SK-N-SH treated with all-trans-retinoic acid at 6 μM for 48 hours (cell line): ENCODE data around the gene BRD9.
"Not testable (repeated sequence)": the region's sequence is repeated elsewhere in the genome, so short reads cannot be mapped to it uniquely, and the experiment has no call there.

Experiments
- ARNTL ChIP-seq: fragments of 450-650 bp; formaldehyde crosslinking; IDR thresholded peaks from 2 replicates; pipeline ENCODE4 v1.5.0; 2020; ENCODE audit warnings: low read depth, mild to moderate bottlenecking, moderate library complexity, borderline replicate concordance
- CREB5 ChIP-seq: fragments of 250-450 bp; sonication (Bioruptor Pico); IDR thresholded peaks from 2 replicates; pipeline ENCODE4 v1.5.1; 2020; ENCODE audit warnings: low read depth, mild to moderate bottlenecking, moderate library complexity
- CSRNP3 ChIP-seq: fragments of 250-450 bp; sonication (Bioruptor Pico); IDR thresholded peaks from 2 replicates; pipeline ENCODE4 v1.5.1; 2021; ENCODE audit warnings: mild to moderate bottlenecking, moderate library complexity
- RARB ChIP-seq: fragments of 250-450 bp; sonication (Bioruptor Pico); IDR thresholded peaks from 2 replicates; pipeline ENCODE4 v1.8.0; 2021; ENCODE audit warnings: mild to moderate bottlenecking, moderate library complexity
- TCF4 ChIP-seq: fragments of 250-450 bp; sonication (Bioruptor Pico); IDR thresholded peaks from 2 replicates; pipeline ENCODE4 v1.8.0; 2021; ENCODE audit warnings: mild to moderate bottlenecking, moderate library complexity, borderline replicate concordance
- TSHZ2 ChIP-seq: fragments of 250-450 bp; sonication (Bioruptor Pico); IDR thresholded peaks from 2 replicates; pipeline ENCODE4 v1.5.0; 2020; ENCODE audit warnings: mild to moderate bottlenecking, moderate library complexity
- ZFP3 ChIP-seq: fragments of 250-450 bp; sonication (Bioruptor Pico); IDR thresholded peaks from 2 replicates; pipeline ENCODE4 v1.5.0; 2020; ENCODE audit warnings: mild to moderate bottlenecking, moderate library complexity
- ZFP30 ChIP-seq: fragments of 450-650 bp; formaldehyde crosslinking; IDR thresholded peaks from 2 replicates; pipeline ENCODE4 v1.5.0; 2022; ENCODE audit warnings: mild to moderate bottlenecking, moderate library complexity

- not testable (repeated sequence) for TF ChIP-seq ZFP3; RARB (CRISPR knock-in tag); CREB5 (CRISPR knock-in tag); CSRNP3; ZFP30 (CRISPR knock-in tag); ARNTL (CRISPR knock-in tag); TSHZ2; TCF4 (CRISPR knock-in tag)
These were observed 22.7 kb upstream of the BRD9 start for GRCh38 chr5:915346-915745.
